SH-SY5Y (cell line): ENCODE results near the gene OSBPL8.

Experiments
- GATA2 ChIP-seq: IDR thresholded peaks from 2 replicates; pipeline ENCODE4 v1.6.1; 2011; ENCODE audit warnings: mild to moderate bottlenecking, low read depth, low read length
- GATA3 ChIP-seq: IDR thresholded peaks from 2 replicates; pipeline ENCODE4 v1.6.1; 2011; ENCODE audit warnings: low read depth, mild to moderate bottlenecking, low read length, moderate library complexity

GRCh38 chr12:76422154-76422542 lies 137.4 kb downstream of the OSBPL8 start:
- no peak for TF ChIP-seq GATA2
- no peak for TF ChIP-seq GATA3
